ENCODE data around the gene IGSF5.
"Not testable (repeated sequence)": the region's sequence is repeated elsewhere in the genome, so short reads cannot be mapped to it uniquely, and the experiment has no call there.

Gene IGSF5

GRCh38 chr21:39737376-39738000, 7.5 kb upstream of the IGSF5 start:
- H3K4me3 ChIP-seq (ENCODE audit: low read length) = no peak overlapping the region
- no peaks in the 10 kb centered on the region for H3K9me3 ChIP-seq (ENCODE audit: control insufficient read depth, insufficient read depth, low read length)
- H3K36me3 ChIP-seq (ENCODE audit: control insufficient read depth, insufficient read depth, low read length) = no peaks in the 10 kb centered on the region
- H3K4me1 ChIP-seq (ENCODE audit: control insufficient read depth, insufficient read depth, low read length) = no peaks in the 10 kb centered on the region
- no peak for DNase-seq (ENCODE audit: low read depth, low spot score)
- no CpG with 5 or more reads among the region's 15 CpGs for WGBS (ENCODE audit: insufficient coverage, insufficient read length)
- no peaks in the 10 kb centered on the region for H3K27me3 ChIP-seq (ENCODE audit: control insufficient read depth, insufficient read depth, low read length)
- H3K27ac ChIP-seq (ENCODE audit: low read length) = no peak overlapping the region

GRCh38 chr21:39738566-39738965, 6.4 kb upstream of the IGSF5 start:
- WGBS (ENCODE audit: insufficient coverage, insufficient read length) = no CpG with 5 or more reads among the region's 6 CpGs
- no peaks in the 10 kb centered on the region for H3K9me3 ChIP-seq (ENCODE audit: control insufficient read depth, insufficient read depth, low read length)

GRCh38 chr21:39739531-39739930, 5.5 kb upstream of the IGSF5 start:
- H3K36me3 ChIP-seq (ENCODE audit: control insufficient read depth, insufficient read depth, low read length); H3K27ac ChIP-seq (ENCODE audit: low read length); H3K4me3 ChIP-seq (ENCODE audit: low read length); H3K27me3 ChIP-seq (ENCODE audit: control insufficient read depth, insufficient read depth, low read length); H3K4me1 ChIP-seq (ENCODE audit: control insufficient read depth, insufficient read depth, low read length); H3K9me3 ChIP-seq (ENCODE audit: control insufficient read depth, insufficient read depth, low read length); DNase-seq (ENCODE audit: low read depth, low spot score): not testable (repeated sequence)
- no CpG with 5 or more reads among the region's 5 CpGs for WGBS (ENCODE audit: insufficient coverage, insufficient read length)

More at GRCh38 chr21:39738566-39738965, 6.4 kb upstream of the IGSF5 start:
- no peaks in the 10 kb centered on the region for H3K27me3 ChIP-seq (ENCODE audit: control insufficient read depth, insufficient read depth, low read length)
- H3K27ac ChIP-seq (ENCODE audit: low read length) = no peak overlapping the region
- no peaks in the 10 kb centered on the region for H3K36me3 ChIP-seq (ENCODE audit: control insufficient read depth, insufficient read depth, low read length)
- H3K4me1 ChIP-seq (ENCODE audit: control insufficient read depth, insufficient read depth, low read length) = no peaks in the 10 kb centered on the region
- H3K4me3 ChIP-seq (ENCODE audit: low read length) = no peak overlapping the region
- no peak for DNase-seq (ENCODE audit: low read depth, low spot score)

DNA sequence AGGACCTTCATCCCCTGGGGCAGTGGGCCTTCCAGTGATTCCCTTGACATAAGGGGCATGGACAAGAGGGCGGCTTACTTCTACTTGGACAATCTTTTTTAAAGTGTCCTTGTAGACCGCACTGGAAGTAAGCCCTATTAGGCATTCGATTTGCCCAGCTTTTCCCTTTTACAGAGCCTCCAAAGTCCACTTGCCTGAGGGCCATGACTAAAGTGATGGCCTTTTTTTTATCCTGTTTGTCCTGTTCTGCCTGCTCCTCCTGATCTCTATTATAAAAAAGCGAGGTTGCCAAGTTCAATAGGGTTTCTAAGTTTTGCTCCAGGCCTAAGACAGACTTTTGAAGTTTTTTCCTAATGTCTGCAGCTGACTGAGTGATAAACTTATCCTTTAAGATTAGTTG, 2.4 kb upstream of the IGSF5 start:
- not testable (repeated sequence) for H3K4me3 ChIP-seq (ENCODE audit: low read length); H3K36me3 ChIP-seq (ENCODE audit: control insufficient read depth, insufficient read depth, low read length); H3K27me3 ChIP-seq (ENCODE audit: control insufficient read depth, insufficient read depth, low read length); H3K9me3 ChIP-seq (ENCODE audit: control insufficient read depth, insufficient read depth, low read length); H3K4me1 ChIP-seq (ENCODE audit: control insufficient read depth, insufficient read depth, low read length); DNase-seq (ENCODE audit: low read depth, low spot score); H3K27ac ChIP-seq (ENCODE audit: low read length)
- WGBS (ENCODE audit: insufficient coverage, insufficient read length) = no CpG with 5 or more reads among the region's 4 CpGs

- H3K9me3 ChIP-seq (ENCODE audit: control insufficient read depth, insufficient read depth, low read length); DNase-seq (ENCODE audit: low read depth, low spot score); H3K27ac ChIP-seq (ENCODE audit: low read length); H3K27me3 ChIP-seq (ENCODE audit: control insufficient read depth, insufficient read depth, low read length); H3K36me3 ChIP-seq (ENCODE audit: control insufficient read depth, insufficient read depth, low read length); H3K4me1 ChIP-seq (ENCODE audit: control insufficient read depth, insufficient read depth, low read length); H3K4me3 ChIP-seq (ENCODE audit: low read length): not testable (repeated sequence)
- no CpG with 5 or more reads among the region's 8 CpGs for WGBS (ENCODE audit: insufficient coverage, insufficient read length)
Measured at GRCh38 chr21:39745332-39745731, 349 bp downstream of the IGSF5 start.

DNA sequence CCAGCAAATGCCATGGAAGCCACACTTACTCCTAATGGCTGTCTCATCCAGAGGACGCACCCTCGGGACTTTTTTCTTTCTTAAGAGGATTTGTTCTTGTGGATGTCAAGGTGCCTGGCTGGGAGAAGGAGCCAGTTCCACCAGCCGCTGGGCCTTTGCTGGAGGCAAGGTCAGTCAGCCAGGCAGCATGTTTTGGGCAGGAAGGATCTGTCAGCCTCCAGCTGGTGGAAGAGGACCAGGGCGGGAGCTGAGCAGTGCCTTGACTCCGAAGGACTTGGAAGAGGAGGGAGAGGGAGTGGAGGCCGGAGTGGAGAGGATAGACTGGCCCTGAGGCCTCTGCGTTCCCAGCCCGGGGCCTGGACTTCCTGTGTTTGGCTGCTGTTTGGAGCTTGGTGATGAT, 5.7 kb downstream of the IGSF5 start:
- no peaks in the 10 kb centered on the region for H3K36me3 ChIP-seq (ENCODE audit: control insufficient read depth, insufficient read depth, low read length)

DNA sequence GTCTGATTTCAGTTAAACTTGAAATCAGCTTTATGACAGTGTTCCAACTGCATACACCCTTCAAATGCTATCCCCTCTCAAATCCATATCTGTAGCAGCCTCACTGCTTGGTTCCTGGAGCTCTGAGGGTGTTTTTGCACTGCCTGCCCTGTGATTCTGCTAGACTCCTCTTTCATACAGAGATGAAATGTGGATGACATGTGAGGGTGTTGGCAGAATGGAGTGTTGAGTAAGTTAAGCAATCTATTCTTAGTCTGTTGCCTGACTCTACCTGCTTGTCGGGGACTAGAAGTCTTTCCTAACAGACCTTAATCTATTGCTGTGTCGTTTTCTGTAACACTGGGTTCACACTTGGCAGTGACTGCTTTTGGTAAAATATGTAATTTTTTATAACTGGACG, 9.8 kb downstream of the IGSF5 start:
- H3K27ac ChIP-seq (ENCODE audit: low read length) = no peak overlapping the region
- H3K36me3 ChIP-seq (ENCODE audit: control insufficient read depth, insufficient read depth, low read length) = no peaks in the 10 kb centered on the region
- no peaks in the 10 kb centered on the region for H3K9me3 ChIP-seq (ENCODE audit: control insufficient read depth, insufficient read depth, low read length)
- H3K4me3 ChIP-seq (ENCODE audit: low read length) = no peak overlapping the region
- WGBS (ENCODE audit: insufficient coverage, insufficient read length) = no CpG with 5 or more reads among the region's 3 CpGs
- no peaks in the 10 kb centered on the region for H3K4me1 ChIP-seq (ENCODE audit: control insufficient read depth, insufficient read depth, low read length)
- DNase-seq (ENCODE audit: low read depth, low spot score) = no peak
- no peaks in the 10 kb centered on the region for H3K27me3 ChIP-seq (ENCODE audit: control insufficient read depth, insufficient read depth, low read length)

More for the DNA sequence above, 5.7 kb downstream of the IGSF5 start:
- H3K4me1 ChIP-seq (ENCODE audit: control insufficient read depth, insufficient read depth, low read length) = no peaks in the 10 kb centered on the region
- no peak overlapping the region for H3K4me3 ChIP-seq (ENCODE audit: low read length)
- no peaks in the 10 kb centered on the region for H3K9me3 ChIP-seq (ENCODE audit: control insufficient read depth, insufficient read depth, low read length)
- no peak for DNase-seq (ENCODE audit: low read depth, low spot score)
- H3K27me3 ChIP-seq (ENCODE audit: control insufficient read depth, insufficient read depth, low read length) = no peaks in the 10 kb centered on the region
- WGBS (ENCODE audit: insufficient coverage, insufficient read length) = no CpG with 5 or more reads among the region's 8 CpGs
- no peak overlapping the region for H3K27ac ChIP-seq (ENCODE audit: low read length)

DNA sequence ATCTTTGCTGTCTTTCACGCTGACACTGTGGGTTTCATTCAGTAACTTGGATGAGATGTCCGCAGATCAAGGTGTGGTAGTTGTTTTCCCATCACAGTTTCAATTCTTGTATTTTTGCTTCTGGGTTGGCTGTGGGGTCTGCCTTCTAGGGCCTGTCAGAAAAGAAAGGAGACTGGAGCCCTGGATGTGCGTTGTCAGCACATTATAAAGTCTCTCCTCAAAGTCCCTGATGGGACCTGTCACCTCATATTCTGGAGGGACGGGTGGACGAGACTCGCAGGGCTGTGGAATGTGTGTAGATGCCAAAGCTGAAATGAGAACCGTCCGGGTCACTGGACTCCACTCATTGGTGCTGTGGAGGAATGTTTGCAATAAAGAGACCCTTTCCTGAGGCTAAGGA, 11.3 kb downstream of the IGSF5 start:
- Histone ChIP-seq H3K27ac (ENCODE audit: low read length) (no peak overlapping the region), H3K36me3 (ENCODE audit: control insufficient read depth, insufficient read depth, low read length) (no peaks in the 10 kb centered on the region), H3K27me3 (ENCODE audit: control insufficient read depth, insufficient read depth, low read length) (no peaks in the 10 kb centered on the region), H3K4me3 (ENCODE audit: low read length) (no peak overlapping the region), H3K4me1 (ENCODE audit: control insufficient read depth, insufficient read depth, low read length) (no peaks in the 10 kb centered on the region), H3K9me3 (ENCODE audit: control insufficient read depth, insufficient read depth, low read length) (no peaks in the 10 kb centered on the region)
- DNase-seq (ENCODE audit: low read depth, low spot score) = no peak
- WGBS (ENCODE audit: insufficient coverage, insufficient read length) = no CpG with 5 or more reads among the region's 8 CpGs

GRCh38 chr21:39763272-39763970, 18.4 kb downstream of the IGSF5 start:
- DNase-seq (ENCODE audit: low read depth, low spot score) = no peak
- no CpG with 5 or more reads among the region's 12 CpGs for WGBS (ENCODE audit: insufficient coverage, insufficient read length)

DNA sequence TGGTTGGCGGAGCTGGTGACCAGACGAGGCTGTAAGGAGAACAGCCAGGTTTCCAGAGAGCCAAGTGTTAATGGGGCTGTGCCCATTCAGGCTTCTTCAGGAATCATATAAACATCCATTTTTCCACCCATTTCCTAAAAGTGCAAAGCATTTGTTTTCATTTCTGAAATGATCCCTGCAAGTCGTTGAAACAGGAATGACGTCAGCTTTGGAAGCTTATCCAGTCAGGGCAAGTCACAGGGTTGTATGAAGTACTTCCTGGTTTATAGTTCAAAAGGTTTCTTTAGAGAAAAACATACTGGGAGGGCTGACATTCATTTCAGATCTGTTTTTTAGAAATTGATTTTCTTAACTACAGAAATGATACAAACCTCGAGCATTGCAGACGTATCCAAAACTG, 29.2 kb downstream of the IGSF5 start:
- Histone ChIP-seq H3K9me3 (ENCODE audit: control insufficient read depth, insufficient read depth, low read length) (no peaks in the 10 kb centered on the region), H3K27me3 (ENCODE audit: control insufficient read depth, insufficient read depth, low read length) (no peaks in the 10 kb centered on the region), H3K4me1 (ENCODE audit: control insufficient read depth, insufficient read depth, low read length) (0 out of 2 replicates have a peak, but pooled peaks cover 1% of the 10 kb centered on the region), H3K4me3 (ENCODE audit: low read length) (no peak overlapping the region), H3K27ac (ENCODE audit: low read length) (no peak overlapping the region), H3K36me3 (ENCODE audit: control insufficient read depth, insufficient read depth, low read length) (no peaks in the 10 kb centered on the region)
- DNase-seq (ENCODE audit: low read depth, low spot score) = no peak
- WGBS (ENCODE audit: insufficient coverage, insufficient read length) = no CpG with 5 or more reads among the region's 6 CpGs

More at GRCh38 chr21:39763272-39763970, 18.4 kb downstream of the IGSF5 start:
- Histone ChIP-seq H3K4me1 (ENCODE audit: control insufficient read depth, insufficient read depth, low read length) (no peaks in the 10 kb centered on the region), H3K36me3 (ENCODE audit: control insufficient read depth, insufficient read depth, low read length) (no peaks in the 10 kb centered on the region), H3K27ac (ENCODE audit: low read length) (no peak overlapping the region), H3K9me3 (ENCODE audit: control insufficient read depth, insufficient read depth, low read length) (no peaks in the 10 kb centered on the region), H3K27me3 (ENCODE audit: control insufficient read depth, insufficient read depth, low read length) (no peaks in the 10 kb centered on the region), H3K4me3 (ENCODE audit: low read length) (no peak overlapping the region)

GRCh38 chr21:39775816-39776215, 30.8 kb downstream of the IGSF5 start:
- no peak overlapping the region for H3K27ac ChIP-seq (ENCODE audit: low read length)
- no peak for DNase-seq (ENCODE audit: low read depth, low spot score)
- 0 out of 2 replicates have a peak, but pooled peaks cover 1% of the 10 kb centered on the region for H3K4me1 ChIP-seq (ENCODE audit: control insufficient read depth, insufficient read depth, low read length)
- H3K27me3 ChIP-seq (ENCODE audit: control insufficient read depth, insufficient read depth, low read length) = no peaks in the 10 kb centered on the region
- no CpG with 5 or more reads among the region's 1 CpG for WGBS (ENCODE audit: insufficient coverage, insufficient read length)
- H3K9me3 ChIP-seq (ENCODE audit: control insufficient read depth, insufficient read depth, low read length) = no peaks in the 10 kb centered on the region
- no peaks in the 10 kb centered on the region for H3K36me3 ChIP-seq (ENCODE audit: control insufficient read depth, insufficient read depth, low read length)
- H3K4me3 ChIP-seq (ENCODE audit: low read length) = no peak overlapping the region

Measured in iPS DF 6.9 (cell line).